Gastrocnemius medialis (tissue), 4 donors: Measurements from ENCODE around the gene EPB41L3. TPM values are rescaled to one million over a fixed set of nuclear protein-coding genes. Genes with fewer than 3 reads are reported as not detected.

Experiments used
- ATAC-seq, 2 donors: fragments of 150-250 bp; one replicate each; pipeline ENCODE4 v1.9.1; 2016
- DNase-seq, 2 donors: peaks; one replicate each; pipeline ENCODE4 v3.0.0-alpha.2; 2019
- H3K27ac ChIP-seq, 4 donors: fragments of 200-600 bp; sonication (generic); 1 replicate in 1 of 4; 2 replicates in 3 of 4; pipeline ENCODE4 v1.5.1; 2016 to 2018; ENCODE audit warnings: mild to moderate bottlenecking in 2 of 4, moderate library complexity in 1 of 4
- H3K27me3 ChIP-seq, 3 donors: fragments of 200-600 bp; sonication (generic) in 2 of 3; 1 replicate in 1 of 3; 2 replicates in 2 of 3; pipeline versions ENCODE4 v1.5.1 to v1.6.0; 2016 to 2019; ENCODE audit warnings: mild to moderate bottlenecking in 1 of 3, moderate library complexity in 1 of 3
- H3K36me3 ChIP-seq, 2 donors: fragments of 200-600 bp; sonication (generic) in 1 of 2; one replicate each; pipeline ENCODE4 v1.5.1; 2017 to 2018
- H3K4me1 ChIP-seq, 2 donors: fragments of 200-600 bp; sonication (generic) in 1 of 2; one replicate each; pipeline ENCODE4 v1.5.1; 2016 to 2017; ENCODE audit warnings: mild to moderate bottlenecking in 2 of 2
- H3K4me3 ChIP-seq, 4 donors: fragments of 200-600 bp; sonication (generic) in 3 of 4; 1 replicate in 1 of 4; 2 replicates in 3 of 4; pipeline ENCODE4 v1.5.1; 2016 to 2019; ENCODE audit warnings: mild to moderate bottlenecking in 2 of 4
- H3K9me3 ChIP-seq, 3 donors: fragments of 200-600 bp; sonication (generic) in 2 of 3; 1 replicate in 1 of 3; 2 replicates in 2 of 3; pipeline ENCODE4 v1.5.1; 2016 to 2019
- CTCF ChIP-seq, 5 experiments: fragments of 450-650 bp in 3 of 5; fragments of 200-600 bp in 2 of 5; sonication (generic) in 2 of 5; IDR thresholded peaks in 4 of 5; conservative IDR thresholded peaks in 1 of 5; 1 replicate in 4 of 5; 2 replicates in 1 of 5; pipeline ENCODE4 v1.5.1; 2016 to 2019; ENCODE audit warnings: antibody characterized with exemption in 5 of 5, mild to moderate bottlenecking in 3 of 5, moderate library complexity in 3 of 5
- POLR2A ChIP-seq, 2 donors: fragments of 450-650 bp; IDR thresholded peaks; one replicate each; pipeline ENCODE4 v1.6.1; 2017; ENCODE audit warnings: antibody characterized with exemption in 2 of 2, mild to moderate bottlenecking in 2 of 2, moderate library complexity in 2 of 2
- in situ Hi-C, 4 donors: fragments of 200-750 bp; cut with MboI; loops; one replicate each; pipeline versions ENCODE4 v1.15.0 to v1.8.0; 2017; ENCODE audit warnings: low sequenced_read_pairs in 4 of 4
- intact Hi-C: fragments of 100-400 bp; cut with DNase I; formaldehyde crosslinking; loops from one replicate; pipeline ENCODE4 v1.15.1; 2023; ENCODE audit warnings: low total_unique reads
- total RNA-seq, 4 donors: library from RNA; depleted of rRNA; stranded (reverse); fragments of >200 nt; gene quantifications; one replicate each; pipeline versions ENCODE4 v1.1.0 to v1.2.3, GENCODE V29; 2016

The EPB41L3 gene
- total RNA-seq, 4 donors from 2014 or later: 9.2 to 24.4 (median 14.5) TPM

GRCh38 chr18:5530629-5531178 is 13.1 kb downstream of the EPB41L3 start:
- no peaks in the 10 kb centered on the region for H3K4me1 ChIP-seq
- in situ Hi-C loops (loop anchor here in 2 of 4 donors (25.0 kb wide), 2 partner anchors 93 to 107 kb away; no protein-coding TSS in a partner anchor), intact Hi-C loops (no loop called here)
- no peaks in the 10 kb centered on the region for H3K27me3 ChIP-seq
- no peak for TF ChIP-seq CTCF (IDR thresholded peaks at IDR 0.05 in 4 of 5, conservative IDR thresholded peaks at IDR 0.05 in 1 of 5)
- H3K36me3 ChIP-seq: no peaks in the 10 kb centered on the region
- no peak overlapping the region for H3K4me3 ChIP-seq
- ATAC-seq (no peak), DNase-seq (no peak)
- H3K9me3 ChIP-seq: no peaks in the 10 kb centered on the region
- H3K27ac ChIP-seq: no peak overlapping the region

GRCh38 chr18:5529471-5529870 is 14.3 kb downstream of the EPB41L3 start:
- H3K9me3 ChIP-seq: no peaks in the 10 kb centered on the region
- intact Hi-C loops (no loop called here), in situ Hi-C loops (loop anchor here in 2 of 4 donors (25.0 kb wide), 2 partner anchors 92 to 108 kb away; no protein-coding TSS in a partner anchor)
- H3K27ac ChIP-seq: no peak overlapping the region
- TF ChIP-seq POLR2A (IDR thresholded peaks at IDR 0.05) (no peak), CTCF (IDR thresholded peaks at IDR 0.05 in 4 of 5, conservative IDR thresholded peaks at IDR 0.05 in 1 of 5) (no peak)
- no peak overlapping the region for H3K4me3 ChIP-seq
- H3K27me3 ChIP-seq: no peaks in the 10 kb centered on the region
- ATAC-seq (no peak), DNase-seq (no peak)
- H3K4me1 ChIP-seq: no peaks in the 10 kb centered on the region
- H3K36me3 ChIP-seq: no peaks in the 10 kb centered on the region

- Histone ChIP-seq H3K27me3 (no peaks in the 10 kb centered on the region), H3K4me1 (no peaks in the 10 kb centered on the region), H3K4me3 (no peak overlapping the region), H3K36me3 (no peaks in the 10 kb centered on the region), H3K27ac (no peak overlapping the region), H3K9me3 (no peaks in the 10 kb centered on the region)
- ATAC-seq (peak in 1 of 2 donors; percentile 46), DNase-seq (peak in 1 of 2 donors; percentile 29)
- in situ Hi-C loops (loop anchor here in 2 of 4 donors (25.0 kb wide), 2 partner anchors 90 to 110 kb away; no protein-coding TSS in a partner anchor), intact Hi-C loops (no loop called here)
- no peak for TF ChIP-seq CTCF (IDR thresholded peaks at IDR 0.05 in 4 of 5, conservative IDR thresholded peaks at IDR 0.05 in 1 of 5)
- no peak for TF ChIP-seq POLR2A (IDR thresholded peaks at IDR 0.05)
Observed at GRCh38 chr18:5527603-5528002, 16.2 kb downstream of the EPB41L3 start.

GRCh38 chr18:5524660-5525059 is 19.1 kb downstream of the EPB41L3 start:
- DNase-seq (no peak), ATAC-seq (no peak)
- Histone ChIP-seq H3K4me1 (no peaks in the 10 kb centered on the region), H3K27ac (no peak overlapping the region), H3K9me3 (no peaks in the 10 kb centered on the region), H3K36me3 (no peaks in the 10 kb centered on the region), H3K27me3 (no peaks in the 10 kb centered on the region), H3K4me3 (no peak overlapping the region)
- intact Hi-C loops (no loop called here), in situ Hi-C loops (loop anchor here in 2 of 4 donors (25.0 kb wide), 2 partner anchors 87 to 113 kb away; no protein-coding TSS in a partner anchor)
- no peak for TF ChIP-seq POLR2A (IDR thresholded peaks at IDR 0.05)
- no peak for TF ChIP-seq CTCF (IDR thresholded peaks at IDR 0.05 in 4 of 5, conservative IDR thresholded peaks at IDR 0.05 in 1 of 5)

- intact Hi-C loops (no loop called here), in situ Hi-C loops (no loop called here)
- no peaks in the 10 kb centered on the region for H3K27me3 ChIP-seq
- TF ChIP-seq CTCF (IDR thresholded peaks at IDR 0.05 in 4 of 5, conservative IDR thresholded peaks at IDR 0.05 in 1 of 5) (no peak), POLR2A (IDR thresholded peaks at IDR 0.05) (no peak)
- no peak overlapping the region for H3K4me3 ChIP-seq
- no peaks in the 10 kb centered on the region for H3K9me3 ChIP-seq
- ATAC-seq: no peak
- no peaks in the 10 kb centered on the region for H3K4me1 ChIP-seq
- no peak for DNase-seq
- no peaks in the 10 kb centered on the region for H3K36me3 ChIP-seq
- H3K27ac ChIP-seq: no peak overlapping the region
Observed at GRCh38 chr18:5521000-5521399, 22.8 kb downstream of the EPB41L3 start.
